GM11168 (cell line): Measurements from ENCODE around the gene ARPC4.

ENCODE experiments used
- in situ Hi-C: fragments of 300-500 bp; cut with MboI; formaldehyde crosslinking; loops from one replicate; pipeline ENCODE4 v1.12.0; 2022; ENCODE audit warnings: low sequenced_read_pairs; ENCODE audit not compliant: unreplicated experiment

The ARPC4 gene

GRCh38 chr3:9787714-9788113, 5.2 kb upstream of the ARPC4 start:
- in situ Hi-C loops = no loop called here

DNA sequence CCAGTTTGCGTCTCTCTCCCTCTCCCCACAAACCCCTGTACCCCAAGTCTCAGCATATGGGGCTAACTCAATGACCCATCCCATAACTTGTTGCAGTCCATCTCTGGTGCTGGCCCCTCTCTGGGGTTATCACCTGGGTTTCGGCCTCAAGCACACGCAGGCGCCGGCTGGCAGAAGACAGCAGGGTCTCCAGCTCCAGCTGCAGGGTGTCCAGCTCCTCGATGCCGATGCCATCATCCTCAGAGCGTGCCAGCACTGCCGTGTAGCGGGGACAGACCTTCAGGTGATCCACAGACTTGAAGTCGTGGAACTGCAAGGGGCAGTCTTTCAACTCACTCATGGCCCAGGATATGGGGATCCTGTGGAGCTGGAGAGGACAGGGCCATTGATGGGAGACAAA, 1.8 kb upstream of the ARPC4 start:
- in situ Hi-C loops = no loop called here

DNA sequence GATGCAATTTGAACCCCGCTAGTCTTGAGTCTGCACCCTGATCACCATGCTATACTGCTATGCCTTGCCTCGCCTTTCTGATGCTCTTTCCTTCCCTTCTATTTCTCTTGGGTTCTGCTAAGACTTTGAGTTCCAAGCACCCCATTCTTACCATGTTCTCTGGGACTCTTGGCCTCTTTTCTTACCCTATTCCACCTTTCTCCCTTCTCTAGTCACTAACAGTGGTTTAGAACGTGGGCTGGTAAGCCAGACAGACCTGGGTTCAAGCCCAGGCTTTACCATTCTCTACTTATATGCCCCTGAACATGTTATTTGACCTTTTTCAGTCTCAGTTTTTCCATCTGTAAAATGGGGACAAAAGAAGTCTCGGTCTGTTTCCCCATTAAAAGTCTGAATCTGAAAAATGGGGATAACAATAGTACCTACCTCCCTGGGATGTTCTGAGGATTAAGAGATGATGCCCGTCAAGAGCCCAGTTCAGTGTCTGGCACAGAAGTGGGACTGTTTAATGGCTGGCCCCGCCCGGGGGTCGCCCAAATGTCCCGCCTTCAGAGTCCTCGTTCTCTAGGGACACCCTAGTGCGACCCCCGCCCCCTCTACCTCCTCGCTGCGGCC, 985 bp upstream of the ARPC4 start:
- in situ Hi-C loops = no loop called here

- in situ Hi-C loops = no loop called here
Observed at GRCh38 chr3:9793161-9793781, 389 bp downstream of the ARPC4 start.

- in situ Hi-C loops = no loop called here
Observed at GRCh38 chr3:9794400-9794799, 1.5 kb downstream of the ARPC4 start.

GRCh38 chr3:9795207-9795606, 2.3 kb downstream of the ARPC4 start:
- in situ Hi-C loops = no loop called here

DNA sequence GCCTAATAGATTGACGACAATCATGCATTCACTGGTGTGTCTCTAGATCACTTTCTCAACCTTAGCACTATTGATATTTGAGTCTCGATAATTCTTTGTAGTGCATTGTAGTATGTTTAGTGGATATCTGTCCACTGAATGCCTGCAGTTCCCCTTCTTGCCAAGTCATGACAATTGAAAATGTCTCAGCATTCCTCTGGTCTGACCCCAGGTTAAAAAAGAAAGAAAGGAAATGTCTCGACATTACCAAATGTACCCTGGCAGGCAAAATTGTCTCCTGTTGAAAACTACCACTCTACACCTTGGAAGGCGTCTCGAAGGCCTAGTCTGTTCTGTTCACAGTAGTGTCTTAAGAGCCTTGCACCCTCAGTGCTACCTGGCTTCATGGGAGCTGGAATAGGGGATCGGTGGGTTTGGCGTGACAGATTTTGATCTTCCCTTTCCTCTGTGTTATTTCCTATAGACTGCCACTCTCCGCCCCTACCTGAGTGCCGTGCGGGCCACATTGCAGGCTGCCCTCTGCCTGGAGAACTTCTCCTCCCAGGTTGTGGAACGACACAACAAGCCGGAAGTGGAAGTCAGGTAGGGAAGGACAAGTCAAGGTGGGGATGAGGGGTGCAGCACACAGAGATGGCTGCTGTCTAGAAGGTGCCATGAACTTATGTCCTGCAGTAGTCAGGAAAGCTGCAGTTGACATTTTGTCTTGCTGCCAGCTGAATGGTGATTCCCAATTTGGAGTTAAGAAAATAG, 4.5 kb downstream of the ARPC4 start:
- in situ Hi-C loops = no loop called here

DNA sequence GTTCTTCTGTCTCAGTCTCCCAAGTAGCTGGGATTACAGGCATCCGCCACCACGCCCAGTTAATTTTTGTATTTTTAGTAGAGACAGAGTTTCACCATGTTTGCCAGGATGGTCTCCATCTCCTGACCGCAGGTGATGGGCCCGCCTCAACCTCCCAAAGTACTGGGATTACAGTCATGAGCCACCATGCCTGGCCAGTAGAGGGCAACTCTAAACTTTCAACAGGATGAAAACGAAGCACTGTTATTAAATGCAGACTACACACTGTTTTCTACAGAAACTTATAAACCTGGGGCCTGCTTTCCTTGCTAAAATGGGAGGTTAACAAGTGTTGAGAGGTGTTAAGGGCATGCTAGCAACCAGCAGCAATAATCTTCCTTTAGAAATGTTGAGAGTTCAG, 7.6 kb downstream of the ARPC4 start:
- in situ Hi-C loops = no loop called here

DNA sequence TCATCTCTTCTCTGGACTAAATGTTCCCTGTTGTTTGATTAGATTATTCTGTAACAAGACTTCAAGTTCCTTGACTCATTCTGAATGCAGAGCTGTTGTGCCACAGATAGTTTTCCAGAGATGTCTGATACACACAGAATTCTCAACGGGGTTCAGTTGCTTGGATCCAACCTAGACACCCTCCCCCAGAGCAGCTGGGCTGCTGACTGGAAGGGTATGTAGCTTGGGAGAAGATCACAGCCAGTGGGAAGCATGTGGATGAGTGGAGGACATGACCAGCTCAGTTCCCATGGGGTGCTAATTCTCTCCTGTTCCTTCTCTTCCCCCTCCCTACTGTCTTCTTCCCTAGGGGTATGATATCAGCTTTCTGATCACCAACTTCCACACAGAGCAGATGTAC, 10.6 kb downstream of the ARPC4 start:
- in situ Hi-C loops = no loop called here

GRCh38 chr3:9804996-9805395, 12.1 kb downstream of the ARPC4 start:
- in situ Hi-C loops = no loop called here

DNA sequence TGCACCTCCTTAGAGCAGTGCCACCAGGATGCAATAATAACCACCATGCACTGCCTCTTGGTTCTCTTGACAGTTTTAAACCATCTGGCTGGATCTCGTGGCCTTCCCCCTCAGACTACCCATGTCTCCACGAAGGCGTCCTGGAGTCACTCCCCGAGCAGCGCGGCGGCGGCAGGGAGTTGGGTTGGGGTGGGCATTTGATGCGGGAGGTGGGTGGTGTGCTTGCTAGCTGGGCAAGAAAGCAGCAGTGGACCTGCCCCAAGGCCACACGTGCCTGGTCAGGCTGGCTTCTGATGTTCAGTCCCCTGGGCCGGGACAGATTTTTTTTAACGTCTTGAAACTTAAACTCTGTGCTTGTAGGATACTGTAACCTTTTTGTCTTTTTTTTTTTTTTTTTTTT, 13.3 kb downstream of the ARPC4 start:
- in situ Hi-C loops = no loop called here

GRCh38 chr3:9806688-9807589, 14.1 kb downstream of the ARPC4 start:
- in situ Hi-C loops = no loop called here

GRCh38 chr3:9807981-9808344, 15.1 kb downstream of the ARPC4 start:
- in situ Hi-C loops = no loop called here

DNA sequence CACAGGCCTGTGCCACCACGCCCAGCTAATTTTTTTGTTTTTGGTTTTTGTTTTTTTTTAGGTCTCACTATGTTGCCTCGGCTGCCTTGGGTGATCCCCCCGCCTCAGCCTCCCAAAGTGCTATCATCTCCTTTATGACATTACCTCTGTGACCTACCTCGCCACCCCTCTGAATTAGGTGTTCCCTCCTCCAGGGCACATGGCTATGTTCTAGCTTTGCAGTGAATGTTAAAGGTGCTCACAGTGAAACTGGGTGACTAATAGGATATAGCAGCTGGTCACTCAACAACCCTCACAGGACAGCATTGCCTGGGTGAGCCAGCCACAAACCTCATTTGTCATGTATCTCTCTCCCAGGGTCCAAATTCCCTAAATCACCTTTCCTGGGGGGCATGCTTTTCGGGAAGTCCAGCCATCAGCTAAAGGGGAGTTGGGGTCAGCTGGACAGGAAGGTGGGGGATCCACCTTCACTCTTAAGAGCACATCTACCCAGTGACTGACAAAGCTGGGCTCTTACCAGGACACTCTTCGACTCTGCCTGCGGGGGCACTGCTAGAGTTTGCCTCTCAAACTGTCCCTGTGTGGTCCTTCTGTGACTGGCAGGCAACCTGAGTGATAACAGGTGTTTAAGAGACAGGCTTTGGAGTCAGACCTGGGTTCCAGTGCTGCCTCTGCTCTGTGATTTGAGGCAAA, 15.6 kb downstream of the ARPC4 start:
- in situ Hi-C loops = no loop called here

GRCh38 chr3:9809239-9809614, 16.3 kb downstream of the ARPC4 start:
- in situ Hi-C loops = no loop called here

DNA sequence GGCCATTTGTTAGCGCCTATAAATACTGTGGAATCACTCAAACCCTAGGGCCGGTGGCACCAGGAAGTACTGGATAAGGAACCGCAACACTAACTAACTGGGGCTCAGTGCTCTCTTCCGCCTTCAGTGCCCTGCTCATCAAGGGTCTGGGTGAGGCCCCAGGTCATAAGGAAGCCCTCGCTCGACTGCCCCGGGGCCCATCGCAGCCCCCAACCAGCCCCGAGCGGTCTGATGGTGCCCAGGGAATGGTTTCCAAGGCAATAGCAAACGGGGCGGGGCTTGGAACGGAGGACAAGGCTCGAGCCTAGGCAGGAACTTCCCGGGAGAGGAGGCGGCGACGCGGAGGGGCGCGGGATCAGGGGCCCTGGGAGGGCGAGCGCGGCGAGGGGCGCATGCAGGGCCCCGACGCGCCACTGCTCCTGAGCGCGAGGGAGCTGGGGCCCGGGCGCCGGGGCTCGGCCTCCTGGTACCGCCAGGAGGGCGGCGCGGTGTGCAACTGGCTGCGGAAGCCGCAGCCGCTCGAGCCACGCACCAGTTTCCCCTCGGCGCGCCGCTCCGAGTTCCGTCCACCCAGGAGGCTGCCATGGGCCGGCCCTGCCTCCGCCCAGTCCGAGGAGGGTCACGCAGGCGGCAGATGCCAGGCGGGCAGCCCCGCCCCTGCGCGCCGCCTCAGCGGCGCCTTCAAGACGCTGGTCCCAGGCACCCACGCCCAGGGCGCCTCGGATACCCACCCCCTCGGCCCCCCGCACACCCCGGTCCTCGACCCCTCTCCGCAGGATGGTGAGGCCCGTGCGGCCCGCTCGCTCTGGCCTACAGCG, 16.9 kb downstream of the ARPC4 start, which contains the start of gene TTLL3:
TTLL3 (plus strand) TSS at position 648 of the 818 bp plus-strand sequence. CDS start 400 bp downstream, outside the sequence.
- in situ Hi-C loops = no loop called here

- in situ Hi-C loops = no loop called here
Observed at GRCh38 chr3:9810433-9810770, 17.5 kb downstream of the ARPC4 start.

DNA sequence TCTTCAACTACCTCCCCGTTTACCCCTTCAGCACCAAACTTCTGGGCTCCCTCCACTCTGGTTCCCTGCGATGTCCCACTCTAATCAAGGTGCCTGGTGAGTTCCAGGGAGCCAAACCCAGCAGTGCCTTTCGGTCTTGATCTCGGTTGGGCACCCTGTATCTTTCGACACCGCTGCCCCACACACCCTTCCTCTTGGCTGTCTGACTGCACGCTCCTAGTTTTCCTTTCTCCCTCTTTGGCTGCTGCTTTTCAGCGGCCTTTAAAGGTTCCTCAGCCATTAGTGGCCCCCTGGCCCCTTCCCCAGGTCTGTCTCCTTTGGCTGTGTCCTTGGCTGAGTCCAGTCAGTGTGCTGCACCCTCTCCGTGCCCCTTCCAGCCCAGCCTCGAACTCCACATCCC, 18.0 kb downstream of the ARPC4 start:
- in situ Hi-C loops = no loop called here

DNA sequence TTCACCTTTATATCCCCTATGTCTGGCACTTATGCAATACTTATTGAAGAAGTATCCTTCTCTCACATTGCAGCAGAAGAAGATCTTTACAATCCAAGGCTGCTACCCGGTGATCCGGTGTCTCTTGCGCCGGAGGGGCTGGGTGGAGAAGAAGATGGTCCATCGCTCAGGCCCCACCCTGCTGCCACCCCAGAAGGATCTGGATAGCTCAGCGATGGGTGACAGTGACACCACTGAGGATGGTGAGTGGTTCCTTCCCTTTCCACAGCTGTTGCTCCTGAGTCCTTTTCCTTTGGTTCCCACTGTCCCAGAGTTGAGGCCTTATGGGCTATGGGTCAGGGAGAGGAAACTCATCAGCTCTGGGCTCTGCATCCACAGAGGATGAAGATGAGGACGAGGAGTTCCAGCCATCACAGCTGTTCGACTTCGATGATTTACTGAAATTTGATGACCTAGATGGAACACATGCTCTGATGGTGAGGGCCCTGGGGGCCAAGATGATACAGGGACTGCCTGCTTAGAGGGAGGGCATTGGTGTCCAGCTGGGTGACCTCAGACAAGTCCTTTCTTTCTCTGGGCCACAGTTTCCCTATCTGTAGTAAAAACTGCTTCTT, 20.1 kb downstream of the ARPC4 start:
- in situ Hi-C loops = no loop called here
